SK-N-SH (cell line): ENCODE measurements around the gene ZDHHC14.

ENCODE experiments used
- CHD2 ChIP-seq: fragments of 150-350 bp; IDR thresholded peaks from 2 replicates; pipeline ENCODE4 v1.6.1; 2018; ENCODE audit warnings: low read length; ENCODE audit not compliant: partially characterized antibody
- CTCF ChIP-seq: fragments of 200-600 bp; sonication (generic); IDR thresholded peaks from 2 replicates; pipeline ENCODE4 v1.6.1; 2017; ENCODE audit warnings: antibody characterized with exemption, mild to moderate bottlenecking, moderate library complexity
- ELF1 ChIP-seq: IDR thresholded peaks from 2 replicates; pipeline ENCODE4 v1.4.0; 2012
- FOXM1 ChIP-seq: IDR thresholded peaks from 2 replicates; pipeline ENCODE4 v1.4.0; 2012; ENCODE audit warnings: low read depth, mild to moderate bottlenecking
- GATA2 ChIP-seq: sonication (generic); formaldehyde crosslinking; IDR thresholded peaks from 2 replicates; pipeline ENCODE4 v1.5.0; 2020; ENCODE audit warnings: mild to moderate bottlenecking, missing genetic modification reagents
- JUND ChIP-seq: IDR thresholded peaks from 2 replicates; pipeline ENCODE4 v1.4.0; 2012
- MAX ChIP-seq: IDR thresholded peaks from 2 replicates; pipeline ENCODE4 v1.4.0; 2012; ENCODE audit warnings: low read depth
- PBX3 ChIP-seq: IDR thresholded peaks from 2 replicates; pipeline ENCODE4; 2012
- POLR2AphosphoS5 ChIP-seq: IDR thresholded peaks from 2 replicates; pipeline ENCODE4 v1.6.1; 2012; ENCODE audit warnings: low read depth, low read length
- RCOR1 ChIP-seq: fragments of 150-350 bp; IDR thresholded peaks from 2 replicates; pipeline ENCODE4 v1.6.1; 2017; ENCODE audit warnings: antibody characterized with exemption, low read length
- SIN3A ChIP-seq: IDR thresholded peaks from 2 replicates; pipeline ENCODE4 v1.6.1; 2012; ENCODE audit warnings: low read depth, mild to moderate bottlenecking, low read length, moderate library complexity, borderline replicate concordance
- SMC3 ChIP-seq: IDR thresholded peaks from 2 replicates; pipeline ENCODE4 v1.6.1; 2012; ENCODE audit warnings: low read depth, low read length, improper control_type of control experiment
- TAF1 ChIP-seq: IDR thresholded peaks from 2 replicates; pipeline ENCODE4 v1.6.1; 2012; ENCODE audit warnings: low read depth, mild to moderate bottlenecking, low read length, moderate library complexity, borderline replicate concordance
- YY1 ChIP-seq: IDR thresholded peaks from 2 replicates; pipeline ENCODE4 v1.4.0; 2012; ENCODE audit warnings: low read depth, mild to moderate bottlenecking

GRCh38 chr6:157693867-157694266 is 312.9 kb downstream of the ZDHHC14 start:
- TF ChIP-seq CTCF (no peak), JUND (no peak), SMC3 (no peak), POLR2AphosphoS5 (no peak), CHD2 (no peak), TAF1 (no peak), RCOR1 (no peak), SIN3A (no peak), FOXM1 (no peak), MAX (no peak), PBX3 (no peak), GATA2 (CRISPR knock-in tag) (no peak), YY1 (no peak), ELF1 (no peak)
